HepG2 (cell line): Measurements from ENCODE around the gene AFF1. TPM values are rescaled to one million over a fixed set of nuclear protein-coding genes. Genes with fewer than 3 reads are reported as not detected.

Experiments used
- ELF4 ChIP-seq: sonication (generic); formaldehyde crosslinking; IDR thresholded peaks from 2 replicates; pipeline ENCODE4 v1.5.0; 2020; ENCODE audit warnings: missing genetic modification reagents, mild to moderate bottlenecking, moderate library complexity, borderline replicate concordance
- GMEB1 ChIP-seq: sonication (generic); formaldehyde crosslinking; IDR thresholded peaks from 2 replicates; pipeline ENCODE4 v1.5.1; 2020; ENCODE audit warnings: missing genetic modification reagents, mild to moderate bottlenecking, borderline replicate concordance
- HMGXB3 ChIP-seq: sonication (generic); formaldehyde crosslinking; IDR thresholded peaks from 2 replicates; pipeline ENCODE4 v1.4.0; 2020; ENCODE audit warnings: missing genetic modification reagents, borderline replicate concordance
- KDM6A ChIP-seq: IDR thresholded peaks from 2 replicates; pipeline ENCODE4 v1.6.1; 2016; ENCODE audit warnings: low read depth
- MZF1 ChIP-seq: sonication (generic); formaldehyde crosslinking; IDR thresholded peaks from 2 replicates; pipeline ENCODE4 v1.8.1; 2023; ENCODE audit warnings: mild to moderate bottlenecking, missing genetic modification reagents, borderline replicate concordance
- NBN ChIP-seq: fragments of 450-650 bp; conservative IDR thresholded peaks from 2 replicates; pipeline ENCODE4 v1.6.1; 2017
- NR2C2 ChIP-seq: sonication (generic); formaldehyde crosslinking; IDR thresholded peaks from 2 replicates; pipeline ENCODE4 v1.4.0; 2020; ENCODE audit warnings: missing genetic modification reagents, mild to moderate bottlenecking, moderate library complexity, borderline replicate concordance
- NRL ChIP-seq: sonication (generic); formaldehyde crosslinking; IDR thresholded peaks from 2 replicates; pipeline ENCODE4 v1.5.0; 2020; ENCODE audit warnings: missing genetic modification reagents, mild to moderate bottlenecking, moderate library complexity, borderline replicate concordance
- RXRB ChIP-seq: IDR thresholded peaks from 2 replicates; pipeline ENCODE4 v1.6.1; 2016; ENCODE audit warnings: borderline replicate concordance, missing genetic modification reagents, missing compliant biosample characterization
- SAP130 ChIP-seq: IDR thresholded peaks from 2 replicates; pipeline ENCODE4 v1.6.1; 2016; ENCODE audit warnings: low read depth
- SIN3A ChIP-seq: IDR thresholded peaks from 2 replicates; pipeline ENCODE4 v1.6.1; 2011; ENCODE audit warnings: low read depth, mild to moderate bottlenecking, control low read depth, low read length, borderline replicate concordance
- SIX1 ChIP-seq: sonication (generic); formaldehyde crosslinking; IDR thresholded peaks from 2 replicates; pipeline ENCODE4 v1.4.0; 2020; ENCODE audit warnings: missing genetic modification reagents, borderline replicate concordance
- SIX4 ChIP-seq: sonication (generic); formaldehyde crosslinking; IDR thresholded peaks from 2 replicates; pipeline ENCODE4 v1.4.0; 2020; ENCODE audit warnings: missing genetic modification reagents
- TIGD3 ChIP-seq: sonication (generic); formaldehyde crosslinking; IDR thresholded peaks from 2 replicates; pipeline ENCODE4 v1.5.1; 2020; ENCODE audit warnings: mild to moderate bottlenecking, missing genetic modification reagents, borderline replicate concordance
- XRCC5 ChIP-seq: fragments of 200-400 bp; formaldehyde crosslinking; optimal IDR thresholded peaks from 2 replicates; pipeline ENCODE3; 2017; ENCODE audit warnings: mild to moderate bottlenecking, low read length
- ZFP82 ChIP-seq: sonication (generic); formaldehyde crosslinking; IDR thresholded peaks from 2 replicates; pipeline ENCODE4 v1.5.1; 2020; ENCODE audit warnings: mild to moderate bottlenecking, missing genetic modification reagents, borderline replicate concordance
- ZMYM2 ChIP-seq: sonication (generic); formaldehyde crosslinking; IDR thresholded peaks from 2 replicates; pipeline ENCODE4 v1.8.0; 2022; ENCODE audit warnings: mild to moderate bottlenecking, missing genetic modification reagents
- ZNF251 ChIP-seq: sonication (generic); formaldehyde crosslinking; IDR thresholded peaks from 2 replicates; pipeline ENCODE4 v1.9.0; 2021; ENCODE audit warnings: mild to moderate bottlenecking, missing genetic modification reagents
- ZNF280B ChIP-seq: sonication (generic); formaldehyde crosslinking; IDR thresholded peaks from 2 replicates; pipeline ENCODE4 v1.5.0; 2020; ENCODE audit warnings: missing genetic modification reagents, mild to moderate bottlenecking, borderline replicate concordance
- ZNF766 ChIP-seq: sonication (generic); formaldehyde crosslinking; IDR thresholded peaks from 2 replicates; pipeline ENCODE4 v1.5.0; 2020; ENCODE audit warnings: missing genetic modification reagents, borderline replicate concordance
- ZSCAN22 ChIP-seq: sonication (generic); formaldehyde crosslinking; IDR thresholded peaks from 2 replicates; pipeline ENCODE4 v1.4.0; 2020; ENCODE audit warnings: mild to moderate bottlenecking, missing genetic modification reagents
- polyA plus RNA-seq, 8 experiments: library from polyadenylated mRNA; depleted of rRNA in 3 of 8; stranded (reverse) in 7 of 8; unstranded in 1 of 8; fragments of >200 nt; fragmentation: Illumina TruSeq in 4 of 8; extraction: Trizol in 4 of 8; gene quantifications; 2 replicates each; pipeline versions ENCODE4 v1.2.1 to v1.2.3, GENCODE V29; 2011 to 2016; ENCODE audit warnings: low read depth in 4 of 8, missing spikeins in 1 of 8, mixed read lengths in 1 of 8; ENCODE audit not compliant: insufficient read depth in 1 of 8
- total RNA-seq, 5 experiments: library from RNA; depleted of rRNA; stranded (reverse); fragments of >200 nt; fragmentation: Illumina TruSeq; extraction: Trizol; gene quantifications; 2 replicates each; pipeline ENCODE4 v1.2.3, GENCODE V29; 2016; ENCODE audit warnings: low read depth in 1 of 5

The AFF1 gene
- total and polyA plus RNA-seq, 2 of the 13 experiments (the other 11 are each of a cell fraction or from before 2014, with no cell fraction given), result 15.5 to 15.9 TPM

GRCh38 chr4:86972997-86973396 is 38.2 kb downstream of the AFF1 start (continued):
- no peak; the same call in 1 of the 2 replicates for TF ChIP-seq HMGXB3 (CRISPR knock-in tag)
- no peak for TF ChIP-seq ZSCAN22
- no peak for TF ChIP-seq ELF4
- peak; percentile 81 for TF ChIP-seq SAP130 (CRISPR knock-in tag)
- TF ChIP-seq SIX4 (CRISPR knock-in tag), result 0 out of 2 replicates have a peak, but pooled peaks have one; percentile 26
- TF ChIP-seq XRCC5, result peak; percentile 33
- TF ChIP-seq ZNF280B (CRISPR knock-in tag), result no peak
- TF ChIP-seq GMEB1 (CRISPR knock-in tag), result no peak; the same call in 1 of the 2 replicates
- peak; percentile 44; the same call in 1 of the 2 replicates for TF ChIP-seq KDM6A (CRISPR knock-in tag)
- peak; percentile 62; the same call in 1 of the 2 replicates for TF ChIP-seq ZMYM2 (CRISPR knock-in tag)
- no peak for TF ChIP-seq MZF1 (CRISPR knock-in tag)
- 0 out of 2 replicates have a peak, but pooled peaks have one; percentile 56 for TF ChIP-seq ZNF766 (CRISPR knock-in tag)
- TF ChIP-seq SIN3A, result no peak
- TF ChIP-seq NRL (CRISPR knock-in tag), result no peak
- peak; percentile 35; the same call in 1 of the 2 replicates for TF ChIP-seq ZFP82 (CRISPR knock-in tag)
- TF ChIP-seq SIX1 (CRISPR knock-in tag), result 0 out of 2 replicates have a peak, but pooled peaks have one; percentile 32
- TF ChIP-seq NBN, result no peak
- peak; percentile 78 for TF ChIP-seq RXRB (CRISPR knock-in tag)
- peak; percentile 75; the same call in 1 of the 2 replicates for TF ChIP-seq NR2C2 (CRISPR knock-in tag)
- no peak for TF ChIP-seq TIGD3 (CRISPR knock-in tag)
- no peak for TF ChIP-seq ZNF251 (CRISPR knock-in tag)
